ENCODE measurements around the gene MRPL10.

The MRPL10 gene

DNA sequence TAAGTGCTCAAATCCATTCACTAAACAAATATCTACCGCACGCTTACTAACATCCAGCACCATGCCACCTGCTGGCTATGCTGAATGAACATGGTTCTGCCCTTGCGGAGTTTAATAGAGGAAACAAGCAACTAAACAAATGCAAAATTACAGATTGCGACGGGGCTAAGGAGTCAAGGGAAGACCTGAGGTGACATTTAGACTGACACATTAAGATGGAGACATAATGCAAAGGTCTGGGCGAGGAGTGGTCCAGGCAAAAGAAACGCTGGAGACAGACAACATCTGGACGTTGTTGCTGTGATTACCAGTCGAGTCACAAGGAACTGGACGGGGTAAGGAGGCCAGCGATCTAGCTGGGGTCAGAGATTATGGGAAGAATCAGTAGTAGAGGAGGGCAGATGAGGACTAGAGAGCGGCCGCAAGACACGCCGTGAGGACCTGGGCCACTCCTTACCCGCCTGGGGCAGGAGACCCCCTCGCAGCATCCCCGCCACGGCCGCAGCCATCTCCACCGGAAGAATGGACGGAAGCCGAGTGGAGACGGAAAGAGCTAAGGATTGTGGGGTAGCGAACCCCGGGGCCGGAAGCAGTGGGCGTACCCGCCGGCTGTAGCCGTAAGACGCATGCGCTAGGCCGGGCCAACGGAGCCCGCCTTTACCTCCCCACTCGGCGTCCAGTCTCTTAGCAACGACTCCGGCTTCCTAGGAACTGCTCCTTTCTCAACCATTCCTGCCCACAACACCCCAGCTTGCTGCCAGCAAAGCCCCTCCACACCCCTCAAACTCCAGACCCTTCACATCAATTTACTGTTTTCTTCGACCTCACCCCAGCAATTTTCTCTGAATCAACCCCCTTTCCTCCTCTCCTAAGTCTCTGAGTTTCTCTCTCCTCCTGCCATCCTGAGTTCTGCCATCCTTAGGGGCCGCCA is at the start of gene MRPL10, which contains the start of gene LRRC46:
Gene MRPL10, minus strand, starts transcription at position 539 of the 931 bp plus-strand sequence. Its CDS starts 30 bp downstream, at position 509.
Gene LRRC46, plus strand, starts transcription at position 668 of the 931 bp plus-strand sequence. CDS start 320 bp downstream, outside the sequence.
- DNase-seq (ENCODE audit: low spot score) = peak; percentile 92

DNA sequence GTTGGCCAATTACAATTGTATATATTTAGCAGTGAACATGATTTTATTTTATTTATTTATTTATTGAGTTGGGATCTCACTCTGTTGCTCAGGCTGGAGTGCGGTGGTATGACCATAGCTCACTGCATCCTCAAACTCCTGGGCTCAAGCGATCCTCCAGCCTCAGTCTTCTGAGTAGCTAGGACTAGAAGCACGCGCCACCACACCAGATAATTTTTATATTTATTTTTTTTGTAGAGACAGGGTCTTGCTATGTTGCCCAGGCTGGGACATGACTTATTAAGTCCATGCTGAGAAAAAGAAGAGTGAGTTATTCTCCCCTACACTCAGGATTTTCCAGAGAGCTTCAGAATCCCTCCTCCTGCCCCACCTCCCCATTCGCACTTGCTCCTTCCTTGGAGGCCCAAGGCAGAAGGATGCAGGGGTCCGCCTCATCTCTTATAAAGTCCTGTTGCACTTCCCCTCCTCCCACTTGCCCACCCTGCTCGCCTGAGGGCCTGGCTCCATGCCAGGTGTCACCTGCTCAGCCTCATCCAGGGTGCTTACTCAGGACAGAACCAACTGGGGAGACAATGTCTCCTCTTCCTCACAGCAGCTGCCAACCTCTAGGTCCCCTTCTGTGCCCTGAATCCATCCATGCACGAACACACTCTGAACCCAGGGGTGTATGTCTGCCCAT is 48.6 kb upstream of the MRPL10 start:
- DNase-seq (ENCODE audit: low spot score) = no peak

DNA sequence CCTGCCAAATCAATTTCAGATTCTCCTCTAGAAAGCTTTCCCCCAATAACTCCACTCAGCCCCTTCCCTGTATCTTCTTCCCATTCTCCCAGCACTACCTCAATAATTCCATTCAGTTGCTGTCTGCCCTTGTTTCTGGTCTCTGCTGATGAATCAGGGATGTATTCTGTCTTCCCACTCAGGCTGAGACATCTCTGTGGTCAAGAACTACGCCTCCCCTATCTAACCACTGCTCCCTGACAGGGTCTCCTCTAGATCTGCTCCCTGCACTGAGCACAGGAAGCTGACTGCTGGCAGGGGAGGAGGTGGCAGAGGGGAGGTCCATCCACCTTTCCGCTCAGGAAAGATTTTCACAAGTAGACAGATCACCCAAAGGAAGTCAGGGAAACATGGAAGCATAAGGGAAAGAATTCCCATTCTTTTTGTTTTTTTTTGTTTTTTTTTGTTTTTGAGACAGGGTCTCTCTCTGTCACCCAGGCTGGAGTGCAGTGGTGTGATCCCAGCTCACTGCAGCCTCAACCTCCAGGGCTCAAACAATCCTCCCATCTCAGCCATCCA is 47.8 kb upstream of the MRPL10 start:
- DNase-seq (ENCODE audit: low spot score) = no peak

DNA sequence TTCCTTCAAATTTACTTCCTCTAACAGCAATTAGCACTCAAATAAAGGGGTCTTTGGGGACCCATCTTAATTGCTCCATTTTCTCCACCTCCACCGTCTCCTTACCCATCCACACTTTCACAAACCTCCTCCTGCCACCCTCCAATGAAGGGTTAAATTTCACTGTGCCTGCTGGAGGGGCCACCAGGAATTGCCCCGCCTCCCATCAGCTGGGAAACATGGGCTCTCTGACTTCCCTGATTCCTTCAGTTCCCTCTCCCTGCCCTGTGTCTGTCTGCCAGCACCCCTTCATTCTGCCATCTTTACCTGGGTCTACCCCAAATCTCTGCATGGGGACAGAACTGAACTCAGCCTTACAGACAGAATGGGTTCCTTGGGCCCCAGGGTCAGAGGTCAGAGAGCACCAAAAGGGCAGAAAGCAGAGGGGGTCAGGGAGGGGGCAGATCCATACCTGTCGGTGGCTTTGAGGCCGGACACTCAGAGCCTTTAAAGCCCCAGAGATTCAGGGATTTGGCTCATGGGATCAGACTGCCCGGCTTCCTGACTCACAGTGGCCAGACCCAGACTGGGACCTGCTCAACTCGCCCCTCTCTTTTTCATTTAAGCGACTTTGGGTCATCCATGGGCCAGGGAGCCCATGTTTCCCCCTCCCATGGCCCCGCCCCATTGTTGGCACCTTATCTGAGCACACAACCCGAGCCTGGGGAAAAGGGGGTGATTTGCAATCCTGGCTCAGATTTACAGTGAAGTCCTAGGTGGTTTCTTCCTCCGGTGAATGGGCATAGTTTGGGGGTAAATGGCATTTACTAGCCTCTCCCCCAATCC is 47.1 kb upstream of the MRPL10 start:
- DNase-seq (ENCODE audit: low spot score) = no peak

DNA sequence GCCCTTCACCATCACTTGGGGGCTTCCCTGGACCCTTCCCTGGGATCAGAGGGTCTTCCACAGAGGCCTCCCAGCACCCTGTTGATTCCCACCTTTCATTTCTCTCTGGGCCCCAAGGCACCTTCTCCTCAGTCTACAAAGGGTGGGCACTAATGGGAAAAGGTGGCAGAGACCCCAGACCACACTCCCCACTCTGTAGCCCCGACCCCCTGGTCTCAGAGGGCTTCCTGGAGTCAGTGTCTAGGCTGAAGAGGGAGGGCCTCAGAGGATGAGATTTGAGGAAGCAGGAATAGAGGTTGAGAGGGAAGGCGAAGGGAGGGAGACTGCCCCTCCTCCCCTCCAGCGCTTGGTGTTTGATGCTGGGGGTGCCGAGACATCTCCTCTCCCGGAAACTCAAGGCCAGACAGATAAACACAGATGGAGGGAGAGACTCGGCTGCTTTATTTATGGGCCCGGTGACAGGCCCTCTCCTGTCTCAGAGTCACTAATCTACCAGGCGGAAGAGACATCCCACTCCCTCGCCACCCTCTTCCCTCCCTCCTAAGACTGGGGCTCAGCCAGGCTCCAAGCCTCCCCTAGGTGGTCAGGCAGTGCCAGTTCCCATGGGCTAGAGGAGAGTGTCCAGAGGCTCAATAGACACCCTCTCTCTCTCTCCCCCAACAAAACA is 46.2 kb upstream of the MRPL10 start:
- DNase-seq (ENCODE audit: low spot score) = no peak

DNA sequence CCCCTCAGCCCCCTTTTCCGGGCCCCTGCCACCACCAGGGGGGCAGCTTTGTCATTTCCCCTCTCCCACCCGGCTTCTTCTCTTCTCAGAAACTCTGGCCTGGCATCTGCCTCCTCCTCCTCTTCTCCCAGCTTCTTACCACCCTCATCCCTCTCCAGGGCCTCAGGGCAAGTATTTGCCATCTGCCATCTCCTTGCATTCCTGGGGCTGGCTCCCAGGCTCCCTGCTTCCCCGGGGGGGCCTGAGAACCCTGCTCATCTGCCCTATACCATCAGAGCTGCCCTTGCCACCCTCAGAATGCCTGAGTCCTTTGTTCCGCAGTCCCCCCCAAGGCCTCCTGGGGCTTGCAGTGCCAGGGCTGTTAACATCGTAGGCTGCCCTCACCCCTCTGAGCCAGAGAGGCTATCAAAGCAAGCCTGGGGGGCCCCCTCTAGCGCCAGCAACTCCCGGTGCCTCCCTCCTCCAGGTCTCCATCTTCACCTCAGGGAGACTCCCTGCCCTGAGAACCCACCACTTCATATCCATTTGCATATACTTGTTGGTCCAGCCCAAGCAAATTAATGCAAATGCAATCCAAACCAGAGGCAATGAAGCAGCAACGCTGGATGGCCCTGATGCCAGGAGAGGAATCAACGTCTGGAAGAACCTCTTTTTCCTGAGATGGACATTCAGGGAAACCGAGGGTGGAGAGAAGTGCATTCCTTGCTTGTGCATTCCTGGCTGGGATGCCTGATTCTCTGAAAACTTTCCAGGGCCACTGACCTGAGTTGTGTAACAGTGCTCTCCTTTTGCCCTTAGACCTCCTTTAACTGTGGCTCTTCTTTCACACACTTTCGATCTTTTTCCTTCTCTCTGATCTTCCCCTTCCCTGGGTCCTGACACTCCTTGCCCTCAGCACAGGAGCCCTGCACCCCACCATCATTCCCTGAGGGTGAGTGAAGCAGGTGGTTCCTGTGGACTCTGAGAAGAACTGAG is 44.0 kb upstream of the MRPL10 start:
- no peak for DNase-seq (ENCODE audit: low spot score)

DNA sequence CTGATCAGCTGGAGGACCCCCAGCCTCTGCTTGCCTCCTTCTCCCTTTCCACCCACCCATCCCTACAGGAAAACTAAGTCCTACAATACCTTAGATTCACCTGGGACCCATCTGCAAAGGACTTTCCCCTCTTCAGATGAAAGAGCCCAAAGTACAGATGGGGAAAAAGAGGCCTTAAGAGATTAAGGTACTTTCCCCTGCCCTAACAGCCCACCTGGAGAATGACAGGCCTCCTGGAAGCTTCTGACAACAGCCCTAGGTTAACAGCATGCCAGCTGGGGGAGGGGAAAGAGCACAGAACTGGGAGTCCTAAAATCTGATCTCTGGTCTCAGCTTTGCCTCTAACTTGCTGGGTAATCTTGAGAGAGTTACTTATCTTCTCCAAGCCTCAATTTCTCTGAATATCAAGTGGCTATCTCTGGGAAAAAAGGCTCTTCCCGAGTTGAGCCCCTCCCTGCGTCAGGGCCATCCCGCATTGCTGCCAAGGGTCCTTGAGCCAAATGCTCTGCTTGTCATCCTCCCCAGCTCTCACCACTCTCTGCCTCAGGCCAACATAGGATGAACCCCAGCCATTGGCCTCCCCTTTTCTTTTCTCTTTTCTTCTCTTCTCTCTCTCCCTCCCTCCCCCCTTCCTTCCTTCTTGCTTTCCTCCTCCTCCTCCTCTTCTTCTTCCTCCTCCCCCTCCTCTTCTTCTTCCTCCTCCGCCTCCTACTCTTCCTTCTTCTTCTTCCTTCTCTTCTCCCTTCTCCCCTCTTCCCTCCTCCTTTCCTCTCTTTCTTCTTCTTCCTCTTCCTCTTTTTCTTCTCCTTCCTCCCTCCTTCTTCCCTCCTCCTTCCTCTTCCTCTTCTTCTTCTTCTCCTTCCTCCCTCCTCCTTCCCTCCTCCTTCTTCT is 42.1 kb upstream of the MRPL10 start:
- no peak for DNase-seq (ENCODE audit: low spot score)

DNA sequence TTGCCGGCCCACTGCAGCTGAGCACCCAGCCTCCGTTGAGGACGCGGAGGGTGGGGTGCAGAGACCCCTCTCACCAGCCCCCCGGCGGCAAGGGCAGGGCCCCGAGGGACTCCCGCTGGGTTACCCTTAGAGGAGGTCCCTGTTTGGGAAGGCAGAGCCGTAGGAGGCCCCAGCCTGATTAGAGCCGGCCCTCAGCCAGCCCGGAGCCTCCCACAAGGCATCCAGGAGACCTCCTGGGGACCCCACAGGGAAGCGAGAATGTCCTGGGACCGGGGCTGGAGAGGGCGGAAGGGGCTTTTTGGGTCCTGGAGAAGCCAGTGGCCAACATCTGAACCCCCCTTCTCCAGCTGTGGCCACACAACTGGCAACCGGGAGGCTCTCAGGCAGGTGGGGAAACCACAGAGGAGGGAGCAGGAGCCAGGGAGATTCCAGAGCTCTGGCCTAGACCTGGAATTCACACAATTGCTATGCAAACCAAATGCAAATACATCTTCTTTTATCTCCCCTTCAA is 41.4 kb upstream of the MRPL10 start:
- no peak for DNase-seq (ENCODE audit: low spot score)

GRCh38 chr17:47872019-47872650 is 40.8 kb upstream of the MRPL10 start:
- DNase-seq (ENCODE audit: low spot score) = no peak

GRCh38 chr17:47871048-47871447 is 39.7 kb upstream of the MRPL10 start:
- DNase-seq (ENCODE audit: low spot score) = no peak

- DNase-seq (ENCODE audit: low spot score) = no peak
Observed at GRCh38 chr17:47870056-47870455, 38.7 kb upstream of the MRPL10 start.

- DNase-seq (ENCODE audit: low spot score) = no peak
Observed at GRCh38 chr17:47869114-47869513, 37.8 kb upstream of the MRPL10 start.

GRCh38 chr17:47867813-47868533 is 36.6 kb upstream of the MRPL10 start:
- DNase-seq (ENCODE audit: low spot score) = no peak

- DNase-seq (ENCODE audit: low spot score) = no peak
Observed at GRCh38 chr17:47866941-47867340, 35.6 kb upstream of the MRPL10 start.

DNA sequence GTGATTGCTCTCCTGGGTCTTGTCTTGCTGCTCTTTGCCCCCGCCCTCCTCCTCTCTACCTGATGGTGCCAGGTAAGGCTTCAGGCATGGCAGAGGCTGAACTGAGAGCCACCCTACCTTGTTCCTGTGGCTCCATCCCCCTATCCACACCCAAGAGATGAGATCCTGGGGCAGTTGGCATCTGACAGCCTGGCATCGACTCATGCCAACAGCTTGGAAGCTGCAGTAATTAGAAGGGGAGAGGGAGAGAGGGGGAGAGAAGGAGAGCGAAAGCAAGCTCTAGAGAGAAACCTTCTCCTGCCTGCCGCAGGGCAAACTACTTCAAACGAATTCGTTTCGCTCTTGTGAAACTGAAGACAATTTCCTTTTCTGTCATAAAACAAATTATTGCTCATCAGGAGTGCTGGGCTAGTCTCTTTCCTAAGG is 33.5 kb upstream of the MRPL10 start:
- no peak for DNase-seq (ENCODE audit: low spot score)

DNA sequence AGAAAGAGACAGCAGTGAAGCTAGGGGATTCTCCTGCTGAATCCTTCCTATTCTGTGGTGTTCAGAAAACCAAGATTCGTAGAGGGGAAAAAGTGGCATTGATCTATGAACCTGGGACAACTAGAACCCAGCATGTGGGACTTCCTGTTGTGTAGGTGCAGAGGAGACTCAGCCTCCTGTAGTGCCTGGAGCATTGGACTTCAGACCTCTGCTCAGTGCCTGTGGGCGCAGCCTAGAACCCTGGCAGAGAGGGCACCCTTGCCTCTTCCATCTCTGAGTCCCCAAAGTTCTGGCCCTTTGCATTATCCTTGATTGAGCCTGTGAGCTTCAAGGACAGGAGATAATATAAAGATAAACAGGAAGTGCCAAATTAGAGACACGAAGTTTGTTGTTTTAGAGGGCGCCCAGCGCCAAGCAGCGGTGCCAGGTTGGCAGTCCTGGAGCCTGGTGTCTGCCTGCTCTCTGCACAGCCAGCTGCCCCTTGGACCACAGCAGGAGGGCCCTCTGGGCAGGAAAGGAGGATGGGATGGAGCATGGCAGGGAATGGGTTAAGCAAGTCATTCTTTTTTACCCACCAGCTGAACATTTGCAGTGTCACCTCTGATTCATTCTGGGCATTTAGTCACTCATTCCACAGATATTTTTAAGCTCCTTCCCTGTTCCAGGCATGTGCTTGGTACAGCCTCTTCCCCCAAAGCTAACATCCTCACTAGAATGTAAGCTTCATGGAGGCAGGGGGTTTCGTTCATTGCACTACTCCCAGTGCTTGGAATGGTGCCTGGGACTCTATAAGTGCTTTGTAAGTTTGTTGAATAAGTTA is 31.5 kb upstream of the MRPL10 start:
- DNase-seq (ENCODE audit: low spot score) = no peak

DNA sequence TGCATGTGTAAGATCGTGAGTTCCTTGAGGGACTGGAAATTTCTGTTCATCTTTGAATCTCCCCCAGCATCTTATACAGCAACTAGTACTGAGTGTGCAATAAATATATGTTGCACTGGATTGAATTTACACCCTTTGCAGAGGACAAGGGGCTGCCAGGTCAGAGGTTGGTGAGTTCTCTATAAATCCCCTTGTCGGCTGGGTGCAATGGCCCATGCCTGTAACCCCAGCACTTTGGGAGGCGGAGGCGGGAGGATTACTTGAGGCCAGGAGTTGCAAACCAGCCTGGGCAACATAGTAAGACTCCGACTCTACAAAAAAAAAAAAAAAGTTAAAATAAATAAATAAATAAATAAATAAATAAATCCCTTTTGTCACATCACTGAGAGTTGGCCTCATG is 29.0 kb upstream of the MRPL10 start:
- DNase-seq (ENCODE audit: low spot score) = no peak

Data from hematopoietic multipotent progenitor cell treated with erythropoietin and hydrocortisone succinate and interleukin-3 and kit ligand, for 15 days (in vitro differentiated cells).